NCI-H446 (cell line): Measurements from ENCODE around the gene SLC1A6.
"Not testable (repeated sequence)": the region's sequence is repeated elsewhere in the genome, so short reads cannot be mapped to it uniquely, and the experiment has no call there.

Experiments used
- DNase-seq, 2 experiments: peaks; one replicate each; lab custom pipeline; 2025; lab: John Stamatoyannopoulos, UW

The SLC1A6 gene

GRCh38 chr19:14979476-14980255, at the start of gene SLC1A6:
TSS of gene SLC1A6 (minus strand) at chr19:14979864. CDS start at chr19:14972910, 6,954 bp downstream.
- no peak for DNase-seq

- DNase-seq = no peak
Measured at GRCh38 chr19:15028490-15028889, 48.8 kb upstream of the SLC1A6 start.

DNA sequence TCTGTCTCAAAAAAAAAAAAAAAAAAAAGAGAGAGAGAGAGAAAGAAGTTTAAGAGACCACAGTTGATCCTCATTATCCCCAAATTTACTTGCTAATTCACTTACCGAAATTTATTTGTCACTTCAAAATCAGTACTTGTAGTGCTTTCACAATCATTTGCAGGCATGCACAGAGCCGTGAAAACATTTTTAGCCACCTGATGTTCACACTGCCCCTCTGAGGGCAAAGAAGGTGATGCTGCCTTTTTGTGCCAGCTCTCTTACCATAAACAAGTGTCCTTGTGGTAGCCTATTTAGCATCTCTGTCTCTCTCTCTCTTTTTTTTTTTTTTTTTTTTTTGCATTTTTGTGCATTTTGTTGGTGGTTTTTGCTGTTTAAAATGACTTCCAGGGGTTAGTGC, 45.6 kb upstream of the SLC1A6 start:
- DNase-seq = no peak

DNA sequence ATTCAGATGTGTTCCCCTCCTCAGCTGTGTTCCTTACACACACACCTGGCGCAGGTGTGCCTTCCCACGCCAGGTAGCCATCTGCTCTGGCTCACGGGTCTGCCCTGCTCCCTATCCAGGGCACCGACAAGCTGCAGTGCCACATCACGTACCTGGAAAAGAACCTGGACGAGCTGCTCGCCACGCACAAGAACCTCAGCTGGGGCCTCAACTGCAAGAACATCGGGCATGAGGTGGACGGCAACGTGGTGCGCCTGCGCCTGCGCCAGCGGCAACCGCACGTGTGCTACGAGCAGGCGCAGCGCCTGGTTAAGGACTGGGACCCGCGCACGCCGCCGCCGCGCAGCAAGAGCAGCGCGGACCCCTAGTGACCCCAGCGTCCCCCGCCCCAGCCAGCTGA, 43.1 kb upstream of the SLC1A6 start:
- no peak for DNase-seq

DNA sequence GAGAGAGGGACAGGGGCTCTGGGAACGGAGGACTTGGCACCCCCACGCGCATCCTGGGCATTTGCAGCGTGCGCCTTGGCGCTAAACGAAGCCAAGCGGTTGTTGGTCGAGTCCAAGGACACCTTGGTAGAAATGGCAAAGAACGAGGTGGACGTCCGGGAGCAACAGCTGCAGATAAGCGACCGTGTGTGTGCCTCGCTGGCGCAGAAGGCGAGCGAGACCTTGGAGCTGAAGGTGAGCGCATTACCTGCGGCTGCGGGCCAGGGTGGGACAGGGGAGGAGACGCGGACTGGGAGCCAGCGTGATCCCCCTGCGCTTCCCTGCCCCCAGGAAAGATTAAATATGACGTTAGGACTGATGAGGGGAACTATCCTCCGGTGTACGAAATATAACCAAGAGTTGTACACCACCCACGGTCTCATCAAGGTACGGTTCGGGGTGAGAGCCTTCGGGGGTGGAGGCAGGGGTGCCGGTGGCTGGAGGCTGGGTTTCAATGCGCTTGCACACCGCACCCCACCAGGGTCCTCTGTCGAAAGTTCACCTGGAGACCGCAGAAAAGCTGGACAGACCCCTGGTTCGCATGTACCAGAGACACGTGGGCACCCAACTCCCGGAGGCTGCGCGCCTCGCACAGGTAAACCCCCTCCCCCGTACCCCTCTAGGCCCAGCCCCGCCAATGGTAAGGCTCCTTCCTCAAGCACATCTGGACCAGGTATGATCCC, 41.8 kb upstream of the SLC1A6 start:
- no peak for DNase-seq

DNA sequence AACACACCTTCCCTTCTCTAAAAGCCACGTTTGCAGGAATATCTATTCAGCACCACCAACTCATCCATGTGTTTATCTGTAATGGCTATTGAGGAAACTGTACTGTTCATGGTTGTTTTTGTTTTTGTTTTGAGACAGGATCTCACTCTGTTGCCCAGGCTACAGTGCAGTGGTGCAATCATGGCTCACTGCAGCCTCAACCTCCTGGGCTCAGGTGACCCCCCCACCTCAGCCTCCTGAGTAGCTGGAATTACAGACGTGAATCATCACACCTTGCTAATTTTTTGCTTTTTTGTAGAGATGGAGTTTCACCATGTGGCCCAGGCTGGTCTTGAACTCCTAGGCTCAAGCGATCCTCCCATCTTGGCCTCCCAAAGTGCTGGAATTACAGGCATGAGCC, 39.2 kb upstream of the SLC1A6 start:
- not testable (repeated sequence) for DNase-seq

GRCh38 chr19:15015946-15016542, 36.4 kb upstream of the SLC1A6 start:
- no peak for DNase-seq

DNA sequence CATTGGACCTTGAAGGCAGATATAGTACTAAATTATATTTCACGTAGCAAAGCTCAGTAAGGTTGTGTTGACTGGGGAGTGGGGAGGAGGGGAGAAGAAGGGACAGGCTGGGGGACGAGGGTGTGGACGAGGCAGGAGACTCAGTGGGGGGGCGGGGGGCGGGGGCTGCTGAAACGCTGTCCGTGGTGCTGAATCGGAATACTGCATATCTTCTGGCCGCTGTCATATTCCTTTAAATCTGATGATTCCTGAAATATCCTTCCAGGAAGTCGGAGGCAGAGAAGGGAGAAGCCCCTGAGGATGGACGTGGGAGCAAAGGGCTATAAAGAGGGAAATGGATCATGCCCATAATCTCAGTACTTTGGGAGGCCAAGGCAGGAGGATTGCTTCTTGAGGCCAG, 34.9 kb upstream of the SLC1A6 start:
- DNase-seq = no peak

DNA sequence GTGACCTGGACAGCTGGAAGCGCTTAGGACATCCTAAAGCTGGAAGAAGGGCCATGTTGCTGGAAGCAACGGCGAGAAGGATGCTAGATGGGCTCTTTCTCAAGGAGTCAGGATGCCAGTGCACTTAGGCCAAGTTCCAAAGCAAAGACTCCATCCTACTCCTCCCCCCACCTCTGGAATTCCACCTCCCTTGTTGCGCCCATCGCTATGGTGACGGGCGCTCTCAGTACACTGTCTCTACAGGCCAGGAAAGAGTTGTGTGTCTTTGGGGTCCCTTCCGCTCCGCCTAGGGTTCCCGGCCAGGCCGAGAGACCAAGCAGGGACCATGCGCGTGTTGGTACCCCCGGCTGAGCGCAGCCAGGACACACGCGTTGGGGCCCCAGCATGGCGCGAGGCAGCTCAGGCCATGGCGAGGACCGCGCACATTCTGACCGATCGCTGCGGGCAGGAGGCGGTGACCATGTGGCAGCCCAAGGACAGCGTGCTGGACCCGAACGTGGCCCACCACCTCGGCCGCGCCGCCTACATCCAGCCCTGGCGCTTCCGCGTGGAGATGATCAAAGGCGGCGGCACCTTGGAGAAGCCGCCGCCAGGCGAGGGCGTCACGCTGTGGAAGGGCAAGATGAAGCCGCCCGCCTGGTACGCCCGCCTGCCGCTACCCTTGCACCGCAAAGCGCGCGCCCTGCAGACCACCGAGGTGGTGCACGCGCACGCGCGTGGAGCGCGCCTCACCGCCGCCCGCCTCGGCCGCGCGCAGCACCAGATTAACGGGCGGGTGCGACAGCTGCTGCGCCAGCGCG, 31.0 kb upstream of the SLC1A6 start:
- no peak for DNase-seq

DNA sequence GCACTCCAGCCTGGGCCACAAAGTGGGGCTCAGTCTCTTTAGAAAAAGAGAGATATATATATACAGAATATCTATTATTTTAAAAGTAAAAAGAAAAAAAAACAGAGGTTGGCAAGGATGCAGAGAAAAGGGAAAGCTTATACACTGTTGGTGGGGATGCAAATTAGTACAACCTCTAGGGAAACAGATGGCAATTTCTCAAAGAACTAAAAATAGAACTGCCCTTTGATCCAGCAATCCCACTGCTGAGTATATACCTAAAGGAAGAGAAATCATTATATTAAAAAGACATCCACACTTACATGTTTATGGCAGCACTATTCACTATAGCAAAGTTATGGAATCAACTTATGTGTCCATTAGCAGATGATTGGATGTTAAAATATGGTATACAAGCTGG, 28.6 kb upstream of the SLC1A6 start:
- no peak for DNase-seq

DNA sequence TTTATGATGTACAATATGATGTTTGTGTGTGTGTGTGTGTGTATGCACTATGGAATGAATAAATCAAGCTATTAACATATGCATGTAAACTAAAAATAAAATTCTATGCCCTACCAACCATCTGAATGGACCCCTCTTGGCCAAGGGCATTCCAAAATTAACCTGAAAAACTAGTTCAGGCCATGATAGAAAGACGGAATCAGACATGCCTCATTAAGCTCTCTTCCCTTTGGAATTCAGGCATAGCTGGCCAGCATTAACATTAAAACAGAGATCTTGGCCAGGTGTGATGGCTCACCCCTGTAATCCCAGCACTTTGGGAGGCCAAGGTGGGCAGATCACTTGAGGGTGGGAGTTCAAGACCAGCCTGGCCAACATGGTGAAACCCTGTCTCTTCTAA, 18.3 kb upstream of the SLC1A6 start:
- DNase-seq = no peak

GRCh38 chr19:14992780-14993179, 13.1 kb upstream of the SLC1A6 start:
- DNase-seq = no peak

DNA sequence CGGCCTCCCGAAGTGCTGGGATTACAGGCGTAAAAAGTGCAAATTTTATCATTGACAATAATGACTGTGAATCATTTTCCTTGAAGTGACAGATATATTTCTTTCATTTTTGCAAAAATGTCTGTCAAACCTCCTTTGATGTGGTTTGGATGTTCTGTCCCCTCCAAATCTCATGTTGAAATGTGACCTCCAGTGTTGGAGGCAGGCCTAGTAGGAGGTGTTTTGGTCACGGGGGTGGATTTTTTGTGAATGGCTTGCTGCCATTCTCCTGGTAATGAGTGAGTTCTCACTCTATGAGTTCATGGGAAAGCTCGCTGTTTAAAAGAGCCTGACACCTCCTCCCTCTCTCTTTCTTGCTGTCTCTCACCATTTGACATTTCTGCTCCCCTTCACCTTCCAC, 5.5 kb upstream of the SLC1A6 start:
- DNase-seq = no peak

- no peak for DNase-seq
Measured at GRCh38 chr19:14978161-14978776, 1.4 kb downstream of the SLC1A6 start.

DNA sequence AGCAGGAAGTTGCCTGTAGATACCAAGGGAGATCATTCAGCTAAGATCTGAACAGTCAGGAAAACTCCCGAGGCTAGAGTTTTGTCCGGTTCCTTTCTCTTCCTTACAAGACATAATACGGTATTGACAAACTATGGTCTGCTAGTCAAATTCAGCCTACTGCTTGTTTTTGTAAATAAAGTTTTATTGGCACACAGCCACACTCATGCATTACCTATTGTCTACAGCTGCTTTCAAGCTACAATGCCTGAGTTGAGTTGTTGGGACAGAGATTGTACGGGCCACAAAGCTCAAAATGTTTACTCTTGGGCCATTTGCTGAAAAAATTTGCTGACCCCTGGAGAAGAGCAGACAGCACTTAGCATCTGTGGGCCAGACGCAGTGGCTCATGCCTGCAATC, 2.5 kb downstream of the SLC1A6 start:
- DNase-seq = no peak

DNA sequence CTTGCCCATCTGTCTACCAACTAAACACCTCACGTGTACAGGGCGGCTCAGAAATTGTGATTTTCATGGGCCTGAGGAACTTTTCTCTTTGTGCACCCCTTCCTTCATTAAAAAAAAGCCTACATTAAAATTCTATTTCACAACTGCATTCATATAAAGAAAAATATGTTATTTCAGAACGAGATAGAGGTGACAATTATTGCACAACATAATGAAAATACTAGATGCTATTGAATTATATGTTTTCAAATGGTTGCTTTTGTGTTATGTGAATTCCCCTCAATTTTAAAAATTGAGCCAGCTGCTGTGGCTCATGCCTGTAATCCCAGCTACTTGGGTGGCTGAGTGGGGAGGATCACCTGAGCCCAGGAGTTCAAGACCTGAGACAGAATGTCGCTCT, 5.2 kb downstream of the SLC1A6 start:
- no peak for DNase-seq

GRCh38 chr19:14972676-14973075, 7.0 kb downstream of the SLC1A6 start:
- no peak for DNase-seq

DNA sequence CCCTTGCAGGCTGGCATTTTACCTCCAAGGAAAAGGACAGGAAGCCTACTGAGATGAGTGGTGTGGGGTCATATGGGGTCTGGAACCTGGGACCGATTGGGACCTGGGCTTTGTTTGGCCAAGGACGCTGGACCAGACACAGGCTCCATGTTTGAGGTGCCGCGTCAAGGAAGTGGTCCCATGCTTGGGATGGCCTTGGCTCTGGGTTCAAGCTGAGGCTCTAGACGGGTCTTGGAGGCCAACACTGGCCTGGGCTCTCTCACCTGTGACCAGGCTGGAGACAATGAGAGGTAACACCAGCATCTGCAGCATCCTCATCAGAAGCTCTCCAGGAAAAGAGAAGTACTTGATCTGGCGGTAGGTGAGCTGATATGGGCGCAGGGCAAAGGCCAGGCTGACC, 8.2 kb downstream of the SLC1A6 start:
- no peak for DNase-seq

- DNase-seq = no peak
Measured at GRCh38 chr19:14968247-14968646, 11.4 kb downstream of the SLC1A6 start.

DNA sequence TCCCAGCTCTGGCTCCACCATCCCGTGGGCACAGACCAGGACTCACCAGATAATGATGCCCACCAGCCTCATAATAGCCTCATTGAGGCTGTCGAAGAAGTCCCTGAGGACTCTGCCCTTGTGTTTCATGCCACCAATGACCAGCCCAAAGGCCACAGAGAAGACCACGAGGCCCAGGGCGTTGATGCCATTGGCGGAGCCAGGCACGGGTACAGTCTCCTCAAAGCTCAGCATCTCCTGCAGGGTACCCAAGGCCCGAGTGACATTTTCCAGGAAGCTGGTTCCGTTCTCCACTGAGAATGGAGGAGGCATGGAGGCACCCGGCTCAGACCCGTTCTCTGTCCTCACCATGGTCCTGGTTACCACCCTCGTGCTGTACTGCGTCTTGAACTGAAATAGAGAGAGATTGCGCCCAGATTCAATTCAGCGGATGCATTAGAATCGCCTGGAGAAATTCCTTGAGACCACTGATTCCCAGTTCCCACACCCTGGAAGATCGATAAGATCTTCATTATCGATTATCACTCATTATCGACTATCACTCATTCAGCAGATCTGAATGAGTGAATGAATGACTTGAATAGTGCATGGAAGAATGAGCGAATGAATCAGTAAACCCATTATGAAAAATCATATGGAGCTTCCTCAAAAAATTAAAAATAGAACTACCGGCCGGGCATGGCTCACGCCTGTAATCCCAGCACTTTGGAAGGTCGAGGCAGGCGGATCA, 17.5 kb downstream of the SLC1A6 start:
- DNase-seq = no peak

GRCh38 chr19:14959263-14959662, 20.4 kb downstream of the SLC1A6 start:
- DNase-seq = no peak
